HEK293 (cell line): Measurements from ENCODE around the gene SRPK3.

Experiments used
- CTCF ChIA-PET: fragments of 350-600 bp; formaldehyde crosslinking; extraction: SDS; loops from one replicate; lab custom pipeline; 2021; ENCODE audit warnings: antibody characterized with exemption; lab: Yijun Ruan, JAX
- POLR2A ChIA-PET: fragments of 300-600 bp; formaldehyde crosslinking; extraction: SDS; loops from one replicate; lab custom pipeline; 2020; ENCODE audit warnings: antibody characterized with exemption, inconsistent platforms; lab: Yijun Ruan, JAX
- H3K27ac ChIP-seq: fragments of 200-500 bp; sonication (Bioruptor generic); 2 replicates; pipeline ENCODE4 v1.5.1; 2014; ENCODE audit warnings: low read depth, low read length, control low read depth, inconsistent platforms; ENCODE audit errors: extremely low read depth
- H3K36me3 ChIP-seq, 2 experiments: fragments of 200-500 bp in 1 of 2; sonication (Bioruptor generic) in 1 of 2; 1 replicate in 1 of 2; 2 replicates in 1 of 2; pipeline ENCODE4 v1.5.1; 2014 to 2017; ENCODE audit warnings: inconsistent platforms in 2 of 2, low read length in 2 of 2; ENCODE audit not compliant: control insufficient read depth in 2 of 2, insufficient read depth in 1 of 2
- H3K4me1 ChIP-seq: fragments of 200-500 bp; sonication (Bioruptor generic); 2 replicates; pipeline ENCODE4 v1.5.1; 2014; ENCODE audit warnings: mild to moderate bottlenecking, low read length, inconsistent platforms; ENCODE audit not compliant: control insufficient read depth, insufficient read depth
- H3K4me3 ChIP-seq: 2 replicates; pipeline ENCODE4 v1.5.1; 2011; ENCODE audit warnings: low read depth, mild to moderate bottlenecking, control low read depth, low read length, moderate library complexity
- H3K9me3 ChIP-seq: fragments of 200-500 bp; sonication (Bioruptor generic); 2 replicates; pipeline ENCODE4 v1.5.1; 2014; ENCODE audit warnings: low read depth, low read length, inconsistent platforms; ENCODE audit not compliant: control insufficient read depth, insufficient read depth
- EGR2 ChIP-seq: fragments of 450-650 bp; formaldehyde crosslinking; IDR thresholded peaks from 2 replicates; pipeline ENCODE4 v1.5.1; 2016; ENCODE audit warnings: low read depth, missing biosample characterization, missing genetic modification characterization
- ELK4 ChIP-seq: IDR thresholded peaks from 2 replicates; pipeline ENCODE4 v1.6.1; 2011; ENCODE audit warnings: mild to moderate bottlenecking, low read depth, low read length, borderline replicate concordance
- GLI4 ChIP-seq: fragments of 450-650 bp; formaldehyde crosslinking; IDR thresholded peaks from 2 replicates; pipeline ENCODE4 v1.5.1; 2016; ENCODE audit warnings: missing biosample characterization, missing genetic modification characterization
- GLIS1 ChIP-seq: fragments of 450-650 bp; formaldehyde crosslinking; IDR thresholded peaks from 2 replicates; pipeline ENCODE4 v1.5.1; 2016; ENCODE audit warnings: missing biosample characterization, missing genetic modification characterization
- GLIS2 ChIP-seq: fragments of 450-650 bp; formaldehyde crosslinking; IDR thresholded peaks from 2 replicates; pipeline ENCODE4 v1.5.1; 2016; ENCODE audit warnings: missing biosample characterization, missing genetic modification characterization
- KLF16 ChIP-seq: fragments of 450-650 bp; formaldehyde crosslinking; IDR thresholded peaks from 2 replicates; pipeline ENCODE4 v1.5.1; 2017; ENCODE audit warnings: missing biosample characterization, missing genetic modification characterization
- KLF8 ChIP-seq: fragments of 450-650 bp; formaldehyde crosslinking; IDR thresholded peaks from 2 replicates; pipeline ENCODE4 v1.5.1; 2016; ENCODE audit warnings: missing biosample characterization, missing genetic modification characterization
- MEIS1 ChIP-seq: sonication (generic); formaldehyde crosslinking; IDR thresholded peaks from 2 replicates; pipeline ENCODE4 v1.8.1; 2022; ENCODE audit warnings: missing genetic modification reagents, mild to moderate bottlenecking, borderline replicate concordance
- SP2 ChIP-seq: fragments of 450-650 bp; formaldehyde crosslinking; IDR thresholded peaks from 2 replicates; pipeline ENCODE4 v1.5.1; 2016; ENCODE audit warnings: missing biosample characterization, missing genetic modification characterization
- TCF7L2 ChIP-seq: IDR thresholded peaks from 2 replicates; pipeline ENCODE4 v1.6.1; 2011; ENCODE audit warnings: low read depth, mild to moderate bottlenecking, inconsistent platforms, low read length, moderate library complexity, borderline replicate concordance
- YY1 ChIP-seq: fragments of 450-650 bp; formaldehyde crosslinking; IDR thresholded peaks from 2 replicates; pipeline ENCODE4 v1.5.1; 2018; ENCODE audit warnings: missing biosample characterization, missing genetic modification characterization
- ZBTB1 ChIP-seq: fragments of 450-650 bp; formaldehyde crosslinking; IDR thresholded peaks from 2 replicates; pipeline ENCODE4 v1.5.1; 2016; ENCODE audit warnings: missing biosample characterization, missing genetic modification characterization
- ZEB2 ChIP-seq: fragments of 450-650 bp; formaldehyde crosslinking; IDR thresholded peaks from 2 replicates; pipeline ENCODE4 v1.5.1; 2016; ENCODE audit warnings: missing biosample characterization, missing genetic modification characterization
- ZNF10 ChIP-seq: fragments of 450-650 bp; formaldehyde crosslinking; IDR thresholded peaks from 2 replicates; pipeline ENCODE4 v1.5.1; 2017; ENCODE audit warnings: missing biosample characterization, missing genetic modification characterization
- ZNF155 ChIP-seq: fragments of 450-650 bp; formaldehyde crosslinking; IDR thresholded peaks from 2 replicates; pipeline ENCODE4 v1.5.1; 2016; ENCODE audit warnings: missing biosample characterization, missing genetic modification characterization
- ZNF175 ChIP-seq: fragments of 450-650 bp; formaldehyde crosslinking; IDR thresholded peaks from 2 replicates; pipeline ENCODE4 v1.5.1; 2016; ENCODE audit warnings: missing biosample characterization, missing genetic modification characterization
- ZNF18 ChIP-seq: fragments of 450-650 bp; formaldehyde crosslinking; IDR thresholded peaks from 2 replicates; pipeline ENCODE4 v1.5.1; 2016; ENCODE audit warnings: missing biosample characterization, missing genetic modification characterization
- ZNF274 ChIP-seq, 2 experiments: fragments of 200-500 bp in 1 of 2; fragments of 450-650 bp in 1 of 2; sonication (Bioruptor generic) in 1 of 2; formaldehyde crosslinking in 1 of 2; IDR thresholded peaks; 2 replicates each; pipeline versions ENCODE4 v1.5.1 to v1.6.1; 2014 to 2016; ENCODE audit warnings: borderline replicate concordance in 1 of 2, inconsistent platforms in 1 of 2, low read length in 1 of 2, missing biosample characterization in 1 of 2, missing genetic modification characterization in 1 of 2
- ZNF521 ChIP-seq: fragments of 450-650 bp; formaldehyde crosslinking; IDR thresholded peaks from 2 replicates; pipeline ENCODE4 v1.5.1; 2017; ENCODE audit warnings: missing biosample characterization, mild to moderate bottlenecking, missing genetic modification characterization
- ZNF548 ChIP-seq: fragments of 450-650 bp; formaldehyde crosslinking; IDR thresholded peaks from 2 replicates; pipeline ENCODE4 v1.5.1; 2016; ENCODE audit warnings: missing biosample characterization, missing genetic modification characterization
- ZNF843 ChIP-seq: fragments of 450-650 bp; formaldehyde crosslinking; IDR thresholded peaks from 2 replicates; pipeline ENCODE4 v1.5.1; 2016; ENCODE audit warnings: missing biosample characterization, missing genetic modification characterization
- TF ChIP-seq, protein P1 (sequence below): fragments of 450-650 bp; formaldehyde crosslinking; IDR thresholded peaks from 2 replicates; pipeline ENCODE4 v1.5.1; 2016; ENCODE audit warnings: missing biosample characterization, missing genetic modification characterization
- TF ChIP-seq, protein P2 (sequence below): fragments of 450-650 bp; formaldehyde crosslinking; IDR thresholded peaks from 2 replicates; pipeline ENCODE4 v1.5.1; 2016; ENCODE audit warnings: missing biosample characterization, missing genetic modification characterization
- TF ChIP-seq, protein P3 (sequence below): fragments of 450-650 bp; formaldehyde crosslinking; IDR thresholded peaks from 2 replicates; pipeline ENCODE4 v1.5.1; 2016; ENCODE audit warnings: missing biosample characterization, missing genetic modification characterization, low read depth

The SRPK3 gene

GRCh38 chrX:153766098-153766817, 14.6 kb upstream of the SRPK3 start (continued):
- TF ChIP-seq KLF16 (tag by site-specific recombination) (no peak), SP2 (tag by site-specific recombination) (peak; percentile 38; the same call in 1 of the 2 replicates), ZNF843 (no peak), ZEB2 (tag by site-specific recombination) (peak; percentile 59; the same call in 1 of the 2 replicates), GLIS2 (tag by site-specific recombination) (peak; percentile 74), TCF7L2 (no peak), ZNF18 (tag by site-specific recombination) (no peak), ZNF521 (tag by site-specific recombination) (no peak), ZNF175 (tag by site-specific recombination) (no peak), GLIS1 (peak; percentile 70), ZNF10 (tag by site-specific recombination) (no peak)
- TF ChIP-seq, protein P1, sequence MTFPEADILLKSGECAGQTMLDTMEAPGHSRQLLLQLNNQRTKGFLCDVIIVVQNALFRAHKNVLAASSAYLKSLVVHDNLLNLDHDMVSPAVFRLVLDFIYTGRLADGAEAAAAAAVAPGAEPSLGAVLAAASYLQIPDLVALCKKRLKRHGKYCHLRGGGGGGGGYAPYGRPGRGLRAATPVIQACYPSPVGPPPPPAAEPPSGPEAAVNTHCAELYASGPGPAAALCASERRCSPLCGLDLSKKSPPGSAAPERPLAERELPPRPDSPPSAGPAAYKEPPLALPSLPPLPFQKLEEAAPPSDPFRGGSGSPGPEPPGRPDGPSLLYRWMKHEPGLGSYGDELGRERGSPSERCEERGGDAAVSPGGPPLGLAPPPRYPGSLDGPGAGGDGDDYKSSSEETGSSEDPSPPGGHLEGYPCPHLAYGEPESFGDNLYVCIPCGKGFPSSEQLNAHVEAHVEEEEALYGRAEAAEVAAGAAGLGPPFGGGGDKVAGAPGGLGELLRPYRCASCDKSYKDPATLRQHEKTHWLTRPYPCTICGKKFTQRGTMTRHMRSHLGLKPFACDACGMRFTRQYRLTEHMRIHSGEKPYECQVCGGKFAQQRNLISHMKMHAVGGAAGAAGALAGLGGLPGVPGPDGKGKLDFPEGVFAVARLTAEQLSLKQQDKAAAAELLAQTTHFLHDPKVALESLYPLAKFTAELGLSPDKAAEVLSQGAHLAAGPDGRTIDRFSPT: peak; percentile 75; the same call in 1 of the 2 replicates
- TF ChIP-seq, protein P2, sequence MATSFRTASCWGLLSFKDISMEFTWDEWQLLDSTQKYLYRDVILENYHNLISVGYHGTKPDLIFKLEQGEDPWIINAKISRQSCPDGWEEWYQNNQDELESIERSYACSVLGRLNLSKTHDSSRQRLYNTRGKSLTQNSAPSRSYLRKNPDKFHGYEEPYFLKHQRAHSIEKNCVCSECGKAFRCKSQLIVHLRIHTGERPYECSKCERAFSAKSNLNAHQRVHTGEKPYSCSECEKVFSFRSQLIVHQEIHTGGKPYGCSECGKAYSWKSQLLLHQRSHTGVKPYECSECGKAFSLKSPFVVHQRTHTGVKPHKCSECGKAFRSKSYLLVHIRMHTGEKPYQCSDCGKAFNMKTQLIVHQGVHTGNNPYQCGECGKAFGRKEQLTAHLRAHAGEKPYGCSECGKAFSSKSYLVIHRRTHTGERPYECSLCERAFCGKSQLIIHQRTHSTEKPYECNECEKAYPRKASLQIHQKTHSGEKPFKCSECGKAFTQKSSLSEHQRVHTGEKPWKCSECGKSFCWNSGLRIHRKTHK (tag by site-specific recombination): no peak

- Histone ChIP-seq H3K9me3 (no peaks in the 10 kb centered on the region), H3K27ac (no peak overlapping the region), H3K4me3 (no peak overlapping the region), H3K4me1 (0 out of 2 replicates have a peak, but pooled peaks cover 3% of the 10 kb centered on the region), H3K36me3 (no peaks in the 10 kb centered on the region)
- CTCF ChIA-PET: interaction anchor here (0.6 to 6.5 kb wide), 9 partner anchors 14 to 228 kb away, joined by 3 to 63 read pairs (median 3); no protein-coding TSS in a partner anchor
- POLR2A ChIA-PET: interaction anchor here (0.5 to 1.7 kb wide), 7 partner anchors 15 to 204 kb away, joined by 3 to 12 read pairs (median 4); partner anchors contain the start of genes IDH3G, SRPK3 and SSR4
- TF ChIP-seq ZBTB1 (no peak), YY1 (tag by site-specific recombination) (no peak), GLI4 (tag by site-specific recombination) (no peak), ZNF155 (tag by site-specific recombination) (no peak), ZNF274 (IDR thresholded peaks at IDR 0.05; ENCODE audit: low read length) (no peak), ZNF274 (tag by site-specific recombination; IDR thresholded peaks at IDR 0.05; ENCODE audit: borderline replicate concordance) (no peak), ZNF548 (tag by site-specific recombination) (no peak), MEIS1 (CRISPR knock-in tag) (no peak), ELK4 (no peak), KLF8 (tag by site-specific recombination) (no peak), EGR2 (peak; percentile 13; the same call in 1 of the 2 replicates)
- TF ChIP-seq, protein P1: peak; percentile 10; the same call in 1 of the 2 replicates
- TF ChIP-seq, protein P3, sequence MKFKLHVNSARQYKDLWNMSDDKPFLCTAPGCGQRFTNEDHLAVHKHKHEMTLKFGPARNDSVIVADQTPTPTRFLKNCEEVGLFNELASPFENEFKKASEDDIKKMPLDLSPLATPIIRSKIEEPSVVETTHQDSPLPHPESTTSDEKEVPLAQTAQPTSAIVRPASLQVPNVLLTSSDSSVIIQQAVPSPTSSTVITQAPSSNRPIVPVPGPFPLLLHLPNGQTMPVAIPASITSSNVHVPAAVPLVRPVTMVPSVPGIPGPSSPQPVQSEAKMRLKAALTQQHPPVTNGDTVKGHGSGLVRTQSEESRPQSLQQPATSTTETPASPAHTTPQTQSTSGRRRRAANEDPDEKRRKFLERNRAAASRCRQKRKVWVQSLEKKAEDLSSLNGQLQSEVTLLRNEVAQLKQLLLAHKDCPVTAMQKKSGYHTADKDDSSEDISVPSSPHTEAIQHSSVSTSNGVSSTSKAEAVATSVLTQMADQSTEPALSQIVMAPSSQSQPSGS (tag by site-specific recombination): no peak
Observed at GRCh38 chrX:153766871-153767673, 13.8 kb upstream of the SRPK3 start.
